ENCODE results near the gene IL32.

GRCh38 chr16:3075523-3075915 lies 10.1 kb downstream of the IL32 start:
- TF ChIP-seq NCOA2 (IDR thresholded peaks at IDR 0.05; ENCODE audit: partially characterized antibody in 2 of 2) (no peak), NFIC (IDR thresholded peaks at IDR 0.05) (no peak), SPI1 (IDR thresholded peaks at IDR 0.05; ENCODE audit: borderline replicate concordance, low read depth, low read length) (no peak), MTF1 (CRISPR knock-in tag; IDR thresholded peaks at IDR 0.05; ENCODE audit: borderline replicate concordance) (no peak), SMARCE1 (IDR thresholded peaks at IDR 0.05) (no peak), NFXL1 (CRISPR knock-in tag; IDR thresholded peaks at IDR 0.05) (no peak), CREM (IDR thresholded peaks at IDR 0.05; ENCODE audit: low read depth) (no peak)
